Measurements from ENCODE around the gene MED27. TPM values are rescaled to one million over a fixed set of nuclear protein-coding genes. Genes with fewer than 3 reads are reported as not detected.

Gene MED27
- total and polyA plus RNA-seq, 2 of the 4 experiments (the other 2 are of a cell fraction) = 50.2 to 63.4 TPM

GRCh38 chr9:131831380-131832165, 248.1 kb downstream of the MED27 start:
- H2BK20ac ChIP-seq (ENCODE audit: low read depth, low read length) = no peak overlapping the region
- TF ChIP-seq RFX5 (IDR thresholded peaks at IDR 0.05; ENCODE audit: low read depth, low read length) = no peak
- TF ChIP-seq, protein P1, sequence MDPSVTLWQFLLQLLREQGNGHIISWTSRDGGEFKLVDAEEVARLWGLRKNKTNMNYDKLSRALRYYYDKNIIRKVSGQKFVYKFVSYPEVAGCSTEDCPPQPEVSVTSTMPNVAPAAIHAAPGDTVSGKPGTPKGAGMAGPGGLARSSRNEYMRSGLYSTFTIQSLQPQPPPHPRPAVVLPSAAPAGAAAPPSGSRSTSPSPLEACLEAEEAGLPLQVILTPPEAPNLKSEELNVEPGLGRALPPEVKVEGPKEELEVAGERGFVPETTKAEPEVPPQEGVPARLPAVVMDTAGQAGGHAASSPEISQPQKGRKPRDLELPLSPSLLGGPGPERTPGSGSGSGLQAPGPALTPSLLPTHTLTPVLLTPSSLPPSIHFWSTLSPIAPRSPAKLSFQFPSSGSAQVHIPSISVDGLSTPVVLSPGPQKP (IDR thresholded peaks at IDR 0.05; ENCODE audit: borderline replicate concordance, low read depth, low read length) = no peak
- TF ChIP-seq RAD21 (IDR thresholded peaks at IDR 0.05; ENCODE audit: low read length) = no peak
- TF ChIP-seq MAFK (IDR thresholded peaks at IDR 0.05; ENCODE audit: low read depth, low read length) = no peak
- TF ChIP-seq FOS (IDR thresholded peaks at IDR 0.05; ENCODE audit: low read depth, low read length) = no peak
- no peak for TF ChIP-seq CTCF (conservative IDR thresholded peaks at IDR 0.05; ENCODE audit: low read depth, low read length)
- no peak for TF ChIP-seq CHD1 (IDR thresholded peaks at IDR 0.05; ENCODE audit: low read depth, low read length)
- no peak for TF ChIP-seq SMC3 (IDR thresholded peaks at IDR 0.05; ENCODE audit: low read depth, low read length)

More at GRCh38 chr9:131831380-131832165, 248.1 kb downstream of the MED27 start:
- Histone ChIP-seq H3K36me3 (ENCODE audit: control insufficient read depth, insufficient read depth, low read length) (no peaks in the 10 kb centered on the region), H2AFZ (replicated peaks; ENCODE audit: low read length, poor library complexity) (no peak overlapping the region), H3K18ac (ENCODE audit: low read depth, low read length) (no peak overlapping the region), H3K4me1 (ENCODE audit: control insufficient read depth, insufficient read depth, low read length) (no peaks in the 10 kb centered on the region), H3K27ac (ENCODE audit: insufficient read depth, low read length) (no peak overlapping the region), H2BK5ac (ENCODE audit: low read depth, low read length, poor library complexity, severe bottlenecking) (no peak overlapping the region), H3K4ac (ENCODE audit: low read depth, low read length) (no peak overlapping the region), H4K8ac (ENCODE audit: low read depth in 2 of 2, low read length in 2 of 2) (no peak overlapping the region), H2AK9ac (replicated peaks; ENCODE audit: low read depth, low read length, poor library complexity) (no peak overlapping the region), H3K4me3 (ENCODE audit: insufficient read depth, low read depth, low read length) (no peak overlapping the region), H3K56ac (ENCODE audit: extremely low read depth, insufficient read depth, low read length) (no peak overlapping the region), H2BK120ac (ENCODE audit: low read depth, low read length) (no peak overlapping the region), H4K20me1 (ENCODE audit: insufficient read depth, low read length) (no peaks in the 10 kb centered on the region), H3K4me2 (ENCODE audit: low read depth, low read length) (no peak overlapping the region), H3K9me3 (ENCODE audit: control insufficient read depth, insufficient read depth, low read length) (peaks cover 15% of the 10 kb centered on the region), H3K79me1 (ENCODE audit: low read depth in 1 of 2, low read length in 2 of 2) (no peaks in the 10 kb centered on the region), H3K23ac (ENCODE audit: low read depth, low read length) (no peak overlapping the region), H4K5ac (ENCODE audit: low read depth, low read length) (no peak overlapping the region), H3K27me3 (ENCODE audit: control insufficient read depth, insufficient read depth, low read length) (peaks cover 35% of the 10 kb centered on the region), H2AK5ac (ENCODE audit: low read depth, low read length) (no peak overlapping the region), H3K9me1 (ENCODE audit: insufficient read depth, low read length) (no peaks in the 10 kb centered on the region), H2BK15ac (ENCODE audit: low read depth, low read length) (no peak overlapping the region), H4K91ac (ENCODE audit: insufficient read depth, low read depth, low read length) (no peak overlapping the region), H3K14ac (replicated peaks; ENCODE audit: low read depth, low read length) (no peak overlapping the region), H3K9ac (ENCODE audit: low read depth, low read length) (no peak overlapping the region)
- ChIA-PET CTCF (interaction anchor here (0.6 kb wide), 1 partner anchor 110 kb away, joined by 3 read pairs; no protein-coding TSS in a partner anchor), POLR2A (ENCODE audit: unreplicated experiment) (no interaction called here)
- no peak for DNase-seq
- dilution Hi-C loops (cut with HindIII; ENCODE audit: low sequenced_read_pairs, unreplicated experiment) (no loop called here), intact Hi-C loops (cut with micrococcal nuclease) (no loop called here), in situ Hi-C loops (cut with MboI; ENCODE audit: low sequenced_read_pairs) (no loop called here)
- no peak for ATAC-seq (ENCODE audit: low read depth)
- WGBS, 2 experiments (ENCODE audit: extremely low coverage in 2 of 2, insufficient read length in 1 of 2) = 83% methylated on average over 9 of the region's 24 CpGs; no CpG with 5 or more reads in 1 of the 2 experiments
- BruUV-seq (replicated peaks) = no TSS peak
